ENCODE data around the gene ZNF710. TPM values are rescaled to one million over a fixed set of nuclear protein-coding genes. Genes with fewer than 3 reads are reported as not detected.

Gene ZNF710
- total and polyA plus RNA-seq, 2 of the 13 experiments (the other 11 are each of a cell fraction or from before 2014, with no cell fraction given) = 4.7 to 20.6 TPM

GRCh38 chr15:90053685-90054466 is 52.8 kb downstream of the ZNF710 start:
- FAIRE-seq (no peak), DNase-seq (ENCODE audit: low spot score) (no peak), ATAC-seq (no peak; the same call in 2 of the 3 replicates)
- Histone ChIP-seq H3K27ac (ENCODE audit: extremely low read length, insufficient read depth, low read length) (no peak overlapping the region), H3K4me1 (ENCODE audit: insufficient read depth, low read length) (peaks cover 35% of the 10 kb centered on the region), H3K36me3 (replicated peaks in 1 of 2; ENCODE audit: control insufficient read depth in 1 of 2, insufficient read depth in 2 of 2, low read length in 2 of 2) (no peaks in the 10 kb centered on the region), H3K4me2 (ENCODE audit: low read depth, low read length) (peak overlapping the region; percentile 40; the same call in 1 of the 2 replicates), H3K9ac (ENCODE audit: insufficient read depth, low read depth, low read length) (no peak overlapping the region), H4K20me1 (ENCODE audit: insufficient read depth, low read length) (peaks cover 13% of the 10 kb centered on the region), H2AFZ (ENCODE audit: low read length) (no peak overlapping the region), H3K27me3 (ENCODE audit: control insufficient read depth in 1 of 2, insufficient read depth in 2 of 2, low read length in 2 of 2) (no peaks in the 10 kb centered on the region), H3K9me3 (ENCODE audit: low read length) (no peaks in the 10 kb centered on the region), H3K79me2 (ENCODE audit: insufficient read depth, low read length) (no peaks in the 10 kb centered on the region), H3K4me3 (replicated peaks in 1 of 3; ENCODE audit: insufficient read depth in 1 of 3, low read depth in 2 of 3, low read length in 3 of 3) (no peak overlapping the region)
- intact Hi-C loops (cut with micrococcal nuclease; ENCODE audit: unreplicated experiment) (loop anchor here (1.0 kb wide), 2 partner anchors 16 to 51 kb away; no protein-coding TSS in a partner anchor), in situ Hi-C loops (cut with HindIII; ENCODE audit: extremely low pct_ligation_motif_present, low pct_unique_long_range_greater_than_20kb) (loop anchor here (5.0 kb wide), 1 partner anchor 52 kb away; the partner anchor contains the start of gene ZNF710)
- no TSS peak for BruUV-seq (replicated peaks)
- WGBS (ENCODE audit: low lambda C conversion rate) = 81% methylated on average over 14 of the region's 14 CpGs
- ChIA-PET CTCF (ENCODE audit: low intra/inter-chr PET ratio, low total read pairs) (no interaction called here), POLR2A (interaction anchor here (0.9 to 2.9 kb wide), 8 partner anchors 8 to 141 kb away, joined by 3 to 36 read pairs (median 4); partner anchors contain the start of genes ARPIN and ZNF710)
- 0 out of 2 replicates have a peak, but pooled peaks have one; percentile 11 for TF ChIP-seq RFX1 (IDR thresholded peaks at IDR 0.05)
- TF ChIP-seq ARID4A (CRISPR knock-in tag; IDR thresholded peaks at IDR 0.05; ENCODE audit: borderline replicate concordance) = no peak
- TF ChIP-seq ZFP91 (CRISPR knock-in tag; IDR thresholded peaks at IDR 0.05; ENCODE audit: borderline replicate concordance) = 0 out of 2 replicates have a peak, but pooled peaks have one; percentile 23

Data from HepG2 (cell line).